GM19238 (cell line): ENCODE data around the gene KLHL12.
A peak's percentile ranks its signal among the peaks of the same experiment; 100 is the strongest.
"Not testable (repeated sequence)": the region's sequence is repeated elsewhere in the genome, so short reads cannot be mapped to it uniquely, and the experiment has no call there.

Source experiments
- DNase-seq: peaks from one replicate; pipeline ENCODE4 v3.0.0; 2011; ENCODE audit warnings: low spot score; ENCODE audit not compliant: insufficient read length

Gene KLHL12

DNA sequence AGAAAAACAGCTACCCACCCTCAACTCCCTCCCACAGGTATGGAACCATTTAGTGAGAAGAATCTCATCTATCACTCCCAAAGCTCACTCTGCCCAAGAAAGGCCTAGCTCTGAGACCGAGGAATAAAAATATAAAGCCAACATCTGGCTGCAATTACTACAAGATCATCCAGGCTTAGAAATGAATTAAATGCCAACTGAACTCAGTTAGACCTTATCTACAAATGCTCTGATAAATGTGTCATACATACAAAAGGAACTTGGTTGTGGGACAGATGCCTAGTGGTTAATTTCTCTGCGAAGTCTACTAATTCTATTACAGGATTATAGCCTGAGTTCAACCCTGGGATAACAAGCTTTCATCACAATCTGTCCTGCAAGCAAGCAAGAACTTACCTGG lies 24.4 kb upstream of the KLHL12 start:
- DNase-seq = no peak

DNA sequence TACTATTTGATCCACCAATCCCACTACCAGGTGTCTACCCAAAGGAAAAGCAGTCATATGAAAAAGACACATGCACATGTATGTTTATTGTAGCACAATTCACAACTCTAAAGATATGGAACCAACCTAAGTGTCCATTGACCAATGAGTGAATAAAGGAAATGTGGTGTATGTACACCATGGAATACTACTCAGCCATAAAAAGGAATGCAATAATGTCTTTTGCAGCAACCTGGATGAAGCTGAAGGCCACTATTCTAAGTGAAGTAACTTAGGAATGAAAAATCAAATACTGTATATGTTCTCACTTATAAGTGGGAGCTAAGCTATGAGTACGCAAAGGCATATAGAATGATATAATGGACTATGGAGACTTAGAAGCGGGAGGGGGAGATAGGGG lies 18.4 kb upstream of the KLHL12 start:
- DNase-seq = no peak

DNA sequence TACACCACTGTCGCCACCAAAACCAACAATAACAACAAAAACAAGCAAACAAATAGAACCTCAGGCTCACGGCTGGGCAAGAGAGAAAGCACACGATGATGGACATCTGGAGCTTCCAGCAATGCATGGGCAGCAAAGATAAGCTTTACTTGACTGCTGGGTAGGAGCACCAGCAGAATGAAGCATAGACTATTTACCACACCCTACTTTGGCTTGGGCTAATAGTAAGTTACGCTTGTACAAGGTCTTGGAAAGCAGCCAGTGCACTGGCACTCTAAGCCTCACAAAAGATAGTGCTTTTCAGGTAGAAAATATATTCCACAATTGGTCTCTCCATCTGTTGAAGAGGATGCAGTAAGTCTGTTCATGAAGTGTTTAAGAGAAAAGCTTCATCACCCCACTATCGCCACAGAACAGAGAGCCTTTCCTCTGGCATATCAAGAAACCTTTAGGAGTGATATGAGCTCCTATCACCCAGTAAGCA lies 17.4 kb upstream of the KLHL12 start:
- DNase-seq = no peak

DNA sequence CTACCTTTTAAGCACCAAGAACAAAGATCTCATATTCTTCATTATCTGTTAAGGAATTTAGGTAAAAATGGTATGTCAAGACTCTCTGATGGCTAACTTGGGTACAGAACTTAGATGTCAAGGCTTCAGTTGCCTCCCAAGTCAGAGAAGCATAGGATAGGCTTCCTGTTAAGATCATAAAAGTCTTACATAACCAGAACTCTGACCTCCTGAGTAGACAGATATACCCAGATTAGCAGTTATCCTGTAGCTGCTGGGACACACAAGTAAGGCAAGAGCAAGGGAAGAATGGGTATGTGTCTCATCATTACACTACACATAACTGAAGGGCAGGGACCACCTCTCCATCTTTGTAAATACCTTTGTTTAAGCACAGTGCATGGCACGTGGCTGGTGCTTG lies 15.4 kb upstream of the KLHL12 start:
- no peak for DNase-seq

DNA sequence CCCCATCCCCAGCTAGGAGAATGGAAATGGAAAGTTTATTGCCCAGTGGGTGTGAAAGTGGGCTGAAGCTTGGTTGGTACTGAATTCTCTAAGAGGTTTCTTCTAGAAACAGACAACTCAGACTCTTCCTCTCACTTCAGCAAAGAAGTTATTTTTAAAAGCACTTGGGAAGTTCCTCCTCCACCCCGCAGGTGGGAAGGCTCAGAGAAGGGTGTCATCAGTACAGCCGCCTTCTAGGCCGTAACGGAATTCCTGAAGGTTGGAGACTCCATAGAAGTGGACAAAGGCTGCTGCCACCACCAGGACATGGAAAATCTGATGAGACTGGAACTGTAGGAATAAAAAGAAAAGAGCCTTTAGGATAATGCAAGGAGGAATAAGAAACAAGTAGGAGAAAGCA lies 14.3 kb upstream of the KLHL12 start:
- DNase-seq = no peak

DNA sequence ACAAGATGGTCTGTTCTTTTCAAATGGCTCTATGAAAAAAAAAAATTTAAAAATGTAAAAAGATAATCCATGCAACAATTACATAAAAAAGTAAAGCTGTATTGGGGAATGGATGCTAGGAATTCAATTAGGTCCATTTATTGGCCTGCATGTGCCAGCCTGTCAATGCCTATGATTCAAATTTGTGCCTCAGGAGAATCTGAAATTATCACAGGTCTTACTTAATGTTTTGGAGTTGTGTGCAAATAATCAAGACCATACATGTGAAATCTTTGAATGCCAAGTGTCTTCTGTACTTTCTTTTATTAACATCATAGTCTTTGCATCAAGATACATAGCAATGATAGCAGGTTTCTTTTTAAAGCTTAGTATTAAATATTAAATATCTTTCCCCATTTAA lies 13.5 kb upstream of the KLHL12 start:
- no peak for DNase-seq

DNA sequence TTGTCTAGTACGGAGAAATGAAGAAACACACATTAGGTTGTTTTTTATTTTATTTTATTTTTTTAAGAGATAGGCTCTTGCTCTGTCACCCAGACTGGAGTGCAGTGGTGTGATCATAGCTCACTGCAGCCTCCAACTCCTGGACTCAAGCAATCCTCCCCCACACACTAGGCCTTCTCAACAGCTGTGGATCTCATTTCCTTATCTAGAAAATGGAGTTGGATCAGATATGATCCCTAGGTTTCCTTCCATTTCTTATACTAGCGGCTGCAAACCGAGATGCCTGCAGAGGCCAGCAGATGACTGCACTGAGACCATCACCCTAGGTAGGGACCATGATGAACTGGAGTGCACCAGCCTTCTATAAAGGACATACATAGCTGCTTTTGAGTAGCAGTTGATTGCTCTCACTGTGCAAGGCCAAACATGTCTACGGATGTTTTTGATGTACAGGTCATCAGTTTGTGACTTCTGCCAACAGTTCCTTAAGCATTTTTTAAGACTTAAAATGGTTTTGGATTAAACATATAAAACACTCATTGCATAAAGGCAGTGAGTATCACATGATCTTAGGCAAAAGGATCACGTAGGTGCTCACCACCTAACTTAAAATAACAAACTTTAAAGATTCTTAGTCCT lies 11.4 kb upstream of the KLHL12 start:
- no peak for DNase-seq

DNA sequence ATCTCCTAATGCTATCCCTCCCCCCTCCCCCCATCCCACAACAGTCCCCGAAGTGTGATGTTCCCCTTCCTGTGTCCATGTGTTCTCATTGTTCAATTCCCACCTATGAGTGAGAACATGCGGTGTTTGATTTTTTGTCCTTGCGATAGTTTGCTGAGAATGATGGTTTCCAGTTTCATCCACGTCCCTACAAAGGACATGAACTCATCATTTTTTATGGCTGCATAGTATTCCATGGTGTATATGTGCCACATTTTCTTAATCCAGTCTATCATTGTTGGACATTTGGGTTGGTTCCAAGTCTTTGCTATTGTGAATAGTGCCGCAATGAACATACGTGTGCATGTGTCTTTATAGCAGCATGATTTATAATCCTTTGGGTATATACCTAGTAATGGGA lies 9.4 kb upstream of the KLHL12 start:
- DNase-seq = not testable (repeated sequence)

DNA sequence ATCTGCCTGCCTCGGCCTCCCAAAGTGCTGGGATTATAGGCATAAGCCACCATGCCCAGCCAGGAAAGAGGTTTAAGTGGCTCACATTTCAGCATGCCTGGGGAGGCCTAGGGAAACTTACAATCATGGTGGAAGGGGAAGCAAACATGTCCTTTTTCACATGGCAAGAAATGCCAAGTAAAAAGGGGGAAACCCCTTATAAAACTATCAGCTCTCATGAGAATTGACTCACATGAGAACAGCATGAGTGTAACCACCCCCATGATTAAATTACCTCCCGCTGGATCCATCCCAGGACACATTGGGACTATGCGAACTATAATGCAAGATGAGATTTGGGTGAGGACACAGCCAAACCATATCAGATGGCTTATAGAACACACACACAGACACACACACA lies 8.8 kb upstream of the KLHL12 start:
- DNase-seq = no peak

DNA sequence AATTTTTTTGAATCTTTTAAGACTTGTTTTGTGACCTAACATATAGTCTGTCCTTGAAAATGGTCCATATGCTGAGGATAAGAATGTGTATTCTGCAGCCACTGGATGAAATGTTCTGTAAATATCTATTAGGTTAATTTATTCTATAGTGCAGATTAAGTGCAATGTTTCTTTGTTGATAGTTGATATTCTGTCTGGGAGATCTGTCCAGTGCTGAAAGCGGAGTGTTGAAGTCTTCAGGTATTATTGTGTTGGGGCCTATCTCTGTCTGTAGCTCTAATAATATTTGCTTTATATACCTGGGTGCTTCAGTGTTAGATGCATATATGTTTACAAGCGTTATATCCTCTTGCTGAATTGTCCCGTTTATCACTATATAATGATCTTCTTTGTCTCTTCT lies 7.7 kb upstream of the KLHL12 start:
- DNase-seq = no peak

DNA sequence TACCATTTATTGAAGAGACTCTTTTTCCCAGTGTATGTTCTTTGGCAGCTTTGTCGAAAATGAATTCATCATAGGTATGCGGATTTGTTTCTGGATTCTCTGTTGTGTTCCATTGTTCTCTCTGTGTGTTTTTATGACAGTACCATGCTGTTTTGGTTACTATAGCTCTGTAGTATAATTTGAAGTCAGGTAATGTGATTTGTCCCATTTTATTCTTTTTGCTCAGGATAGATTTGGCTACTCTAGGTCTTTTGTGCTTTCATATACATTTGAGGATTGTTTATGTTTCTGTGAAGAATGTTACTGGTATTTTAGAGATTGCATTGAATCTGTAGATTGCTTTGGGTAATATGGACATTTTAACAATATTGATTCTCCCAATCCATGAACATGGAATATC lies 5.4 kb upstream of the KLHL12 start:
- no peak for DNase-seq

DNA sequence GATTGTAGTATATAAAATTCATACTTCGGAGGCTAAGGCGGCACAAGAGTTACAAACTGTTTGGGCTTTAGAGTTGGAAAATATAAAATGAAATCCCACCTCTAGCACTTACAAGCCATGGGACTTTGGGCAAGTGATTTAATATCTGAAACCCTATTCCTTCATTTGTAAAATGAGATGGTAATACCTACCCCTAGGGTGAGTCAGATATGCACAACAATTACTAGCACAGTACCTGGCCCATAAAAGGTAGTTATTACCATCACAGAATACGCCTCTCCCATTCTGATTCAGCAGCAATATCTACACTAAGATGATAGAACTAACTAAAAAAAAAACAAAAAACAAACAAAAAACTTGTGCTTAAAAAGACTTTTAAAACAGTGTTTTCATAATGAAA lies 3.5 kb downstream of the KLHL12 start:
- DNase-seq = no peak

DNA sequence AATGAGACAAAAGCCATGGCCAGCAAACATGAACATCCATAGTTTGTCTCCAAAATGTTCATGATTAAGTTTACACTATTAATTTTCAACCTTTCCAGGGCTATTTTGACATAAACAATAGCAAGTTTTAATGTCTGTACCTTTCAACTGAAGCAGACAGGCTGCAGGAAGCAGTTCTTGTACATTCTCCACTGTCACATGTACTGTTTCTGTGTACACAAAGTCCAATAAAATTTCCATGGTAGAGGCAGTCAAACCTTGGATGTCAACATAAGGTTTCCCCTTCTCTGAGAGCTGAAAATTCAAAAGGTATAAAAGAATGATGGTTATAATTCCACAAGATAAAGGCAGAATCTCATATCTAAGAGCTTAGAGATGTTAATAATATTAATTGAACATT lies 7.4 kb downstream of the KLHL12 start:
- DNase-seq = no peak

DNA sequence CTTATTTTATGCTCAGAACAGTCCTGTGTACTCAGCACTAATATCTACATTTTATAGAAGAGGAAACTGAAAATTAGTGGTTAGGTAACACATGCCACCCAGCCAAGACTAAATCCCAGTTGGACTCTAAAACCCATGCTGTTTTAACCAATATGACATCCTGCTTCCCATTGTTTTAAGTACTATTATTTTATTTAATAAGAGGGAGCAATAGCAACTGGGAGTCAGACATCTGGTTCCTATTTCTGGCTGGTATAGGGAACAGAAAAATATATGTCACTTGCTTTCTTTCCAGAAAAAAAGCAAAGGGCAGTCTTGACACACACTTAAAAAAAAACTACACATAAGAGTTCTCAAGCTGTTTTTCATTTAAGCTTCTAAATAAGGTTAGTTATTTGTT lies 11.9 kb downstream of the KLHL12 start:
- no peak for DNase-seq

DNA sequence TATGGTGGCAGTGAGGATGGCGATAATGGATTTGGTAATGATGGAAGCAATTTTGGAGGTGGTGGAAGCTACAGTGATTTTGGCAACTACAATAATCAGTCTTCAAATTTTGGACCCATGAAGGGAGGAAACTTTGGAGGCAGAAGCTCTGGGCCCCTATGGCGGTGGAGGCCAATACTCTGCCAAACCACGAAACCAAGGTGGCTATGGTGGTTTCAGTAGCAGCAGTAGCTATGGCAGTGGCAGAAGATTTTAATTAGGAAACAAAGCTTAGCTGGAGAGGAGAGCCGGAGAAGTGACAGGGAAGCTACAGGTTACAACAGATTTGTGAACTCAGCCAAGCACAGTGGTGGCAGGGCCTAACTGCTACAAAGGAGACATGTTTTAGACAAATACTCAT lies 14.6 kb downstream of the KLHL12 start:
- not testable (repeated sequence) for DNase-seq

DNA sequence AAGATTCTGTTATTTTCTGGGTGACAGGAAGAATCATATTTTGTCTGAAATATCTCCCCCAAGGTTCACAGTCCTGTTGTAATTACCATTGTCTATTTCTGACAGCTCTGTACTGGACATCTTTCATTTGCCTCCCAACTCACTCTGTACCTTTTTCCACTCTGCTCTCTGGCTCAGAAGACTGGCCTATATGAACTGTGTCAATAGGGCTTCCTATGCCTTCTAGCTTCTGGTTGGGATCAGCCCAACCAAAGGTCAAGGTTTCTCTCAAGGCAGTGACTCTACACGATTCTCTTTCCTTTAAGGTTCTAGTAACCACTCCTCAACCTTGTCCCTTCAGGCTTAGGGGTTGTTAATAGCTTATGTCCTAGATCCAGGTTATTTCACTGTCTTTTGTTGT lies 17.5 kb downstream of the KLHL12 start:
- no peak for DNase-seq

DNA sequence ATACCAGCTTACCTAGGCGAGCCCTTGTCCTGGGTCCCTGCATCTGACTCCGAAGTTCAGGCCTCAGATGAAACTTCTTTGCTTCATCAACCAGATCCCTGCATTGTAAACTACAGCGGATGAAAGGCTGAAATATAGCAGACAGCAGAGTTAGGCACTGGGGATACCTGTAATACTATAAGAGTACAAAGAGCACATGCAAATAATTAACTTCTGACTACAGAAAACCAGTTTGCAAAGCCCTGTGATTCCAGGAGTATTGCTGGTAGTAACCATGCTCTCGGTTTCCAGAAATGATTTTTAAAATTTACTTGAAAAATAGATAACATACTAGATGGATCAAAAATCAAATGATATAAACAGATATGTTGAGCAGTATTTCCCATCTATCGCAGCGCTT lies 18.0 kb downstream of the KLHL12 start:
- no peak for DNase-seq

DNA sequence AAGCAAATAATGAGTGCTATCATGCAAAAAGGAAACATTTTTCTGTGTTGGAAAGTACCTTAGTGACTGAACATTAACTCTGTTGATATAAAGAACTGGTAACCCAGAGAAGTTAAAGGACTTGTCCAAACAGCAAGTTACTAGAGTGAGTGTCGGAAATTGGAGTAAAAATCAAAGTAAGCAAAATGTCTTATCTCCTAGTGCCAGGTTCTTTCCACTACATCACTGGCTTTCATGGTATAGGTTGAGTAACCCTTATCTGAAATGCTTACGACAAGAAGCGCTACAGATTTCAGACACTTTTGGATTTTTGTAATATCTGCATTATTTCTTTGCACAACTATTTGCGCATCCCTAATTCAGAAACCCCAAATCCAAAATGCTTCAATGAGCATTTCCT lies 21.7 kb downstream of the KLHL12 start:
- DNase-seq = no peak

DNA sequence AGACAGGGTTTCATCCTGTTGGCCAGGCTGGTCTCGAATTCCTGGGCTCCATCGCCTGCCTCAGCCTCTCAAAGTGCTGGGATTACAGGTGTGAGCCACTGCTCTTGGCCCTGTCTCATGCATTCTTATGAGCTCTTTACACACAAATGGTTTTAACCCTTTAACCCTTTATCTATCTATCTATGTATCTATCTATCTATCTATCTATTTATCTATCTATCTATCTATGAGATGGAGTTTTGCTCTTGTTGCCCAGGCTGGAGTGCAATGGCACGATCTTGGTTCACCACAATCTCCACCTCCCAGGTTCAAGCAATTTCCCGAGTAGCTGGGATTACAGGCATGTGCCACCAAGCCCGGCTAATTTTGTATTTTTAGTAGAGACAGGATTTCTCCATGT lies 23.2 kb downstream of the KLHL12 start:
- DNase-seq = not testable (repeated sequence)

DNA sequence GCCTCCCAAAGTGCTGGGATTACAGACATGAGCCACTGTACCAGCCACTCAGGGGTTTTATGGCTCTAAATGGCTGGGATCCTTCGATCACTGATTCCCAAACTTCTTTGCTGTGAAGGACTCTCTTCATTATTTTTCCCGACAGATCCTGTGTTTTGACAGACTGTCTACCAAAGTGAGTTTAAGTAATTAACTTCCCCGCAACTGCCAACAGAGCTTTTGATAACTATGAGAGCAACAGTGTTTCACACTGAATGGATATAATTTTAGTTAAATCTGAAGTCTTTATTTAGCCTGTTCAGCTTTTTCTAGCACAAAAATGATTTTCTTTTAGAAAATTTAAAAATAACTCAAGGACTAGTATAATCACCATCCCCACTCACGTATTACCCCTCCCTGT lies 25.5 kb downstream of the KLHL12 start:
- no peak for DNase-seq

DNA sequence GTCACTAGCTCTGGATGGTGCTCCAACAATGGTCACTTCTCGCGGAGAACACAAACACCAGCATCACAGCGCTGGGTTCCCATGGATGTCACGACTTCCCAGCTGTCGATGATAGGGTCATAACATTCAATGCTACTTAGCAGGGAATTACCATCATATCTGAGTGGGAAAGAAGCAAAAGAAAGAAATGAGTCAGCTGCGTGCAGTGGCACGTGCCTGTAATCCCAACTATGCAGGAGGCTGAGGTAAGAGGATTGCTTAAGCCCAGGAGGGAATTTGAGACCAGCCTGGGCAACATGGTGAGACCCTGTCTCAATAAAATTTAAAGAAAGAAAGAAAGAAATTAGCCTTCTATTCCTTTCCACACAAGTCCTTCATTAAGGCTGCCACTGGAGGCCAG lies 34.5 kb downstream of the KLHL12 start:
- no peak for DNase-seq

DNA sequence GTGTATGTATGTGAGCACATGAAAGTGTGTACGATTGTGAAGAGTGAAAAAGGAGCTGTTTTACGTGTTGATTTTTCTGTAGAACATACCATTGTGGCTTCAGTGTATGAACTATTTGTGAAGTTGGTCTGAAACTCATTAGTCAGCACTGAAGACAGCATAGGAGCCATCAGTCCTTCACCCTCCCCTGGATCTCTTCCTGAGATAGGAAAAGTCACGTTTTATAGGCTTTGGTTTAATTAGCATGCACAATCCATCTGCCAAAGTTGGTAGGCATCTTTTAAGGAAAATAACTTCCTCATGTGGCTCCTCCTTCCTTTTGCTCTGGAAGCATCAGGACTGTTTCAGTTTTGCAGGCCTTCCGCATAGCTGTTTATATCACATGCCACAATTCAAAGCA lies 36.6 kb downstream of the KLHL12 start:
- DNase-seq = no peak

DNA sequence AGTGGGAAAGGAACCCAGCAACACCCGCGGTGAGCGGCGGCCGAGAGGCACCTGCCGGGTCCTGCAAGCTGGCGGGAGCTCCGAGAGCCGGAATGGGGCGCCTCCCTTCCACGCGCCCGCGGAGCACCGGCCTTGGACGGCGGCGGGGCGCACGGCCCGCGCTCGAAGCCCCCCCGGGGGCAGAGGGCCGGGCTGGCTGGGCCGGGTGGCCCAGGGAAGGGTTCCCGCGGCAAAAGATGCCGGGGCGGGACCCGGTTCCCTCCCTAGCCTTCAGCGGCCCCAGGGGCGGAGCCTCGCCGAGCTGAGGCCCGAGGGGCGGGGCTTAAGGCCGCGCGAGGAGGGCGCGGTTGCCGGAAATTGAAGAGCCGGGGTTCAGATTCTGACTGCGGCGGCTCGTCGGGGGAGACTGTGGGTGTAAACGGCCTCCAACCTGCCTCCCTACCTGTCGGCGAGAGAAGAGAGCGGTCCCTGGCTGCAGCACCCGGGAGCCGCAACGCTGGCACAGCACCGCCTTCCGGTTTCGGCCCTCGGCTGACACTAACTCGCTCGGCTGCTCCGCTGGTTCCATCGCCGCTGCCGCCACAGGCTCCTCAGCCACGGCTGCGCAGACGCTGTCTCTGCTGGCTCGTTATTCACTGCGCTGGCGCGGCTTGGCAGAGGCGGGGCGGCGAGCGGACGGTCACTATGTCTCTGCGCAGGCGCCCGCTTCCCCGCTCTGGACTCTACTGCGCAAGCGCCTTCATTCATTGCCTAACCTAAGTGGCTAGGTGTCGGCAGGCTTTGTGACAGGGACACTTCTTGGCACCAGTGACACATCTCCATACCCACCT lies 38.3 kb downstream of the KLHL12 start, which contains the start of gene RABIF:
Gene RABIF, minus strand, starts transcription at position 619 of the 830 bp plus-strand sequence. Its CDS starts 51 bp downstream, at position 568.
- peak; percentile 92 for DNase-seq
